Astrocyte of the spinal cord (primary cell): ENCODE measurements around the gene GLYATL1B.
"Not testable (repeated sequence)": the region's sequence is repeated elsewhere in the genome, so short reads cannot be mapped to it uniquely, and the experiment has no call there.

Experiments
- DNase-seq: peaks from one replicate; pipeline ENCODE4 v3.0.0; 2011; ENCODE audit warnings: low read depth, low spot score
- H3K4me3 ChIP-seq: 2 replicates; pipeline ENCODE4 v1.5.1; 2011; ENCODE audit warnings: low read depth, mild to moderate bottlenecking, low read length, moderate library complexity
- in situ Hi-C: cut with HindIII; loops from 2 replicates; pipeline ENCODE4 v1.10.0; 2017; ENCODE audit warnings: low sequenced_read_pairs
- TF ChIP-seq, protein P1 (sequence below): IDR thresholded peaks from 2 replicates; pipeline ENCODE4 v1.5.1; 2012; ENCODE audit warnings: low read depth, mild to moderate bottlenecking, low read length, inconsistent platforms

The GLYATL1B gene

DNA sequence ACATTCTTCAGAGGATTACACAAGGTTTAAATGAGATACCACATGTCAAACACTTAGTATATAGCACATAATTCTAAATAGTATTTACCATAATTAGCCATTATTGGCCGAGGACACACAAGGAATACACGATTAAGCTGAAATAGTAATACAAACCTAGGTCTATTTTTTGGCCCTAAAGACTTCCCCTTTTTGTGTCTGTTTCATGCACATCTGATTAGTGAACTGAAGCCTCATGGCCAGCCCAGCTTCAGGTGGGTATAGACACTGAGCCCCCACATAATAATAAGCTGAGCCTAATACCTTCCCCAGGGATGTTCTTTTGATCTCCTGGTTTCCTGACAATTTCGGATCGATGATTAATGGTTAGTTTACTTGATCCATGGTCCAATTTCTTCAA is 2.1 kb downstream of the GLYATL1B start:
- no peak for DNase-seq
- H3K4me3 ChIP-seq, result no peak overlapping the region
- in situ Hi-C loops, result no loop called here
- TF ChIP-seq, protein P1, sequence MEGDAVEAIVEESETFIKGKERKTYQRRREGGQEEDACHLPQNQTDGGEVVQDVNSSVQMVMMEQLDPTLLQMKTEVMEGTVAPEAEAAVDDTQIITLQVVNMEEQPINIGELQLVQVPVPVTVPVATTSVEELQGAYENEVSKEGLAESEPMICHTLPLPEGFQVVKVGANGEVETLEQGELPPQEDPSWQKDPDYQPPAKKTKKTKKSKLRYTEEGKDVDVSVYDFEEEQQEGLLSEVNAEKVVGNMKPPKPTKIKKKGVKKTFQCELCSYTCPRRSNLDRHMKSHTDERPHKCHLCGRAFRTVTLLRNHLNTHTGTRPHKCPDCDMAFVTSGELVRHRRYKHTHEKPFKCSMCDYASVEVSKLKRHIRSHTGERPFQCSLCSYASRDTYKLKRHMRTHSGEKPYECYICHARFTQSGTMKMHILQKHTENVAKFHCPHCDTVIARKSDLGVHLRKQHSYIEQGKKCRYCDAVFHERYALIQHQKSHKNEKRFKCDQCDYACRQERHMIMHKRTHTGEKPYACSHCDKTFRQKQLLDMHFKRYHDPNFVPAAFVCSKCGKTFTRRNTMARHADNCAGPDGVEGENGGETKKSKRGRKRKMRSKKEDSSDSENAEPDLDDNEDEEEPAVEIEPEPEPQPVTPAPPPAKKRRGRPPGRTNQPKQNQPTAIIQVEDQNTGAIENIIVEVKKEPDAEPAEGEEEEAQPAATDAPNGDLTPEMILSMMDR, result no peak

DNA sequence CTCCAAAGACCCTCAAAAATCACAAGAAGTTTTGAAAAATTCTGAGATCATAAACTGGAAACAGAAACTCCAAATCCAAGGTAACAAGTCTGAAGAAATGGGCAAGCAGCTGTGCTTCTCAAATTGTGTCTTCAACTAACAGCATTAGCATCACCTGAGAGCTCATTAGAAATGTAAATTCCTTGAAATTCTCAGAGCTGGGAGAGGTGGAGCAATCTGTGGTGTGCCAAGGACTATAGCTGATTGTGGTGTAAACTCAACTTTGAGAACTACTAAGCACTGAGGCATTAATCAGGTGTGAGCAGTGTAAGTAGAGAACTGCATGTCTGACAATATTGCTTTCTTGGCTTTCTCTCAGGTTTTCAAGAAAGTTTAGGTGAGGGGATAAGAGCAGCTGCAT is 7.5 kb downstream of the GLYATL1B start:
- DNase-seq, H3K4me3 ChIP-seq, in situ Hi-C loops: not testable (repeated sequence)

DNA sequence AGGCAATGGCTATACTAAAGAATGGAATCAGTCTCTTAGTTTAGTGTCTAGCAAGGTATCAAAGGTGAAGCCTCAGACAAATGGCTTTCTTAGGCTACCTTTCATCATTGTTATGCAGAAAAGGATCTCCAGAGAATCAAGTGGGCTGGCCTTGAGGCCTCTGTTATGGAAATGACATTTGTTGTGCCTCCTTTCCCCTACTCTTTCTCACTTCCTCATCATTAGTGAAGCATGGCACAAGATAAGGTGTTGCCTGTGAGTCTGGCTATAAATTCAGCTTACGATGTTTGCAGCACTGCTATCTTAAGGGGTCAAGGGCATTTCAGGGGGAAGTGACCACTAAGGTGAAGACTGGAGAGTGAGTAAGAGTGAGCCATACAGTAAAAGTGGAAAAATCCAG is 9.1 kb downstream of the GLYATL1B start:
- H3K4me3 ChIP-seq, DNase-seq, in situ Hi-C loops: not testable (repeated sequence)

DNA sequence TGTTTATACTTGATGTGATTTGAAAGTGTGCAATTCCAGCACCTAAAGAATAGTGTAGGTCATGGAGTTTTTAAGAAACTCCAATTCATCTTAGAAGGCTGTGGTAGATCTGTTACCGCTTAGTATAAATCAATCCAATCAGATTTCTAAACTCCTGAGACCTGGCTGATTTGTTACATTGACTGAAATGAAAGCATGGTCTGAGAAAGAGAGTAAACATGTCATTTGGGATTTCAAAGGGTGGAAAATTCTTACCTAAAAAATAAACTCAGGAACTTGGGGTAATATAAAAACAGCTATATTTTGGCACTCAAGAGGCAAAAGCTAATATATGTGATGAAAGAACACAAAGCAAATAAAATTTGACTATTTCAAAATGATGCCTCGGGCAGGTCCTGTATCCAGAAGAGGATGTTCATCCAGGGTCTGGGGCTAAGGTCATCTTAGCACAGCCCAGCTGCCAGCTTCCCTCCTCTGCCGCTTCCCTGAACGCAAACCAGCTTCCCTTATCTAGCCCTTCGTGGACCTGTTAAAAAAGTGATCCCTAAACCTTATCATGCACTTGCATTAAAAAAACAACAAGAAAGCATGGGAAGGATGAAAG is 10.0 kb downstream of the GLYATL1B start:
- H3K4me3 ChIP-seq, in situ Hi-C loops, DNase-seq: not testable (repeated sequence)

DNA sequence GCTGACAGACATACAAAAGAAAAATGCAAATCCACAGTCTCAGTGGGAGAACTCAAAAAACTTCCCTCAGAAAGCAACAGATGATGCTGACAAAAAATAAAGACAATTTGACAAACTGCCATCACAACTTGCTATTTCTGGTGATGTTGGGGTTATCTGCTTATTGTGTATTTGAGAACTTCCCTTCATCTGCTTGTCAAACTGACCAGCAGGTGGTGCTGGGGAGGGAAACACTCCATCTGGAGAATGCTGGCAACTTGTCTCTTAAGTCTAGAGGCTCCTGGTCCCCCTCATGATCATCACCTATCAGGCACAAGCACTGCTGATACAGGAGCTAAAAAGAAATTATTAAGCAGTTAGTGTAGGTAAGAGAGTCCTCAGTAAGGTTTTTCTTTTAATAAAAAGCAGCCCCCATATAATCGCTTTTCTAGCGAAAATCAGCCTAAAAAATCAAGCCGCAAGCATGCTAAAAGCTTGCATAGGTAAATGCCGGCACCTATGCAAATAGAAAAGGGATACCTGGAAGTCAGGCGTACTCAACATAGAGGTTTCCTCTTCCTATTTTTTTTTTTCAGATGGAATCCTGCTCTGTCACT is 11.1 kb downstream of the GLYATL1B start:
- TF ChIP-seq, protein P1, result peak; percentile 74
- DNase-seq, result peak; percentile 46
- H3K4me3 ChIP-seq, result no peak overlapping the region
- in situ Hi-C loops, result no loop called here

DNA sequence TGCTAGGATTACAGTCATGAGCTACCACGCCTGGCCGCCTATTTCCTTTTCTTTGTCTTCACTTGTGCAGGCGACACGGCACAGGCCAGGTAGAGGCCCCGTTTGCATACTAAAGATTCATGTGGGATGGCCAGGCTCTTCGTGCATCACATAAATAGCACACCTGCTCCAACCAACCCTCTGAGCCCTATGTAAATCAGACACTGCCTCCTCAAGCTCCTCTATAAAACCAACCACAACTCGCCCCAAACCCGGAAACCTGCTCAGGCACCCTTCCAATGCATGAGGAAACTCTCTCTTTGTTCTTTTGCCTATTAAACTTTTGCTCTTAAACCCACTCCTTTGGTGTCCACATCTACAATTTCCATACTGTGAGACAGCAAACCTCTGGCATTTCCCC is 11.8 kb downstream of the GLYATL1B start:
- H3K4me3 ChIP-seq, result not testable (repeated sequence)

DNA sequence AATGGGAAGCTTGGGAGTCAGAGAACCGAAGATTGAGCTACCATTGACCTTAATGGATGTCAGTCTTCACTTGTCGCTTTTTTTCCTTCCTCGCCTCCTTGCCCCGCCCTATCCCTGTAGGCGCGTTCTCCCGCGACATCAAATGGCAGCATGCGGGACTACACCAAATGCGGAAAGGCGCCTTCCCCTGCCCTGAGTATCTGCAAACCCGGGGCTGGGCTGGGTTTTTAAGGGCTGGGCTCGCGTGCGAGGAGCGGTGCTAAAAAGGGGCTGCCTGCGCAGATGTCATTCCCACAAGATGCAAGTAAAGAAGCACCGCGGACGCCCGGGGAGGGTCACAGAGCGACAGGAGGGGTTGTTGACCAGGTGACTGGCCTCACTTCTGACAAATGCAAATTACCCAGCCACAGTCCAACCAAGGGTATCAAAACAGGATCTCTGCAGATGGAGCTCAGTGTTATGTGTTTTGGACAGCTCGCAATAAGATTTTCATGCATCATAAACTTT is 16.2 kb downstream of the GLYATL1B start:
- H3K4me3 ChIP-seq, result peak overlapping the region; percentile 0
- peak; percentile 13 for DNase-seq
- TF ChIP-seq, protein P1, result peak; percentile 38
- in situ Hi-C loops, result no loop called here

More for the DNA sequence above, 11.8 kb downstream of the GLYATL1B start:
- DNase-seq, in situ Hi-C loops: not testable (repeated sequence)

DNA sequence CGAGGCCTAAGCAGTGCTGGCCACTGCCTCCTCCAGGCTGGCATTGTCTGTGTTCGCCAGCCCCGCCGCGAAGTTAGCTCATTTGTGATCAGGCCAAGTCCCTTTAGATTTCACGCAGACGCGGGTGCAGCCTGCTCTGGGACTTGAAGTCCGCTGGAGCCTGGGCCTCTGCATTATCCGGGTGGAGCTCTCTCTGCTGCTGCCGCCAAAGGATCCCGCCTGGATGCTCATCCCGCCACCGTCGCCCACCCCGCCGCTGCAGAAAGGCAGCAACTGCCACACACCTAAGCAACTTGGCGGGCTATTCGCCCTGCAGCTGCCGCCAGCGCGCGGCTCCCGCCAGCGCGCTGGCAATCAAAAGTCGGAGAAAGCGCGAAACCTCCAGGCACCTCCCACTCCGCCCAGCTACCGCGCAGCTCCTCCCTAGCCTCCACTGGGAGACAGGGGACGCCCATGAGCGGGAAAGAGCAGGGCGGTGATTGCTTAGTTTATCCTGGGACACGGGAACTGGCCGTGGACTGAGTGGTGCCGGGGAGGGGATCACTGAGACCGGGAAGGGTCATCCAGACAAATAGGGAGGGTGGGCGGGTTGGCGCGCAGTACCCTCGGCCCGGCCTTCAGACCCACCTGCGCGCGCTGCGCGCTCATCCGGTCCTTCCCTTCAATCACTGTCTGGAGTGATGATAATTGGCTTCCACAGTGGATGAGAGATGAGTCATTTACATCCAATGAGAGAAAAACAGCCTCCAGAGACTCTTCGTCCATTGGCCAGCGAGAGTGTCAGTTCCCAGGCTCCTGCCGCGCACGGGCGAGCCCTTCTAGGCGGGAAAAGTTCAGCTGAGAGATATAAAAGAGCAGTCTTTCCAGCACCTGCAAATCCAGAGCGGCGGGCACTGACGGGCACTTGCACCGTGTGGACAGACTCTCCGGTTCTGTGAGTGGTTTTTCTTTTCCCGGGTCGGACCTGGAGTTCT is 20.5 kb downstream of the GLYATL1B start, which contains the start of gene FAM111B:
FAM111B (plus strand) TSS at position 875 of the 974 bp plus-strand sequence. CDS start 2,389 bp downstream, outside the sequence.
- TF ChIP-seq, protein P1, result peak; percentile 14
- peak; percentile 90 for DNase-seq
- in situ Hi-C loops, result no loop called here
- H3K4me3 ChIP-seq, result peak within 1 kb of the TSS; percentile 56

DNA sequence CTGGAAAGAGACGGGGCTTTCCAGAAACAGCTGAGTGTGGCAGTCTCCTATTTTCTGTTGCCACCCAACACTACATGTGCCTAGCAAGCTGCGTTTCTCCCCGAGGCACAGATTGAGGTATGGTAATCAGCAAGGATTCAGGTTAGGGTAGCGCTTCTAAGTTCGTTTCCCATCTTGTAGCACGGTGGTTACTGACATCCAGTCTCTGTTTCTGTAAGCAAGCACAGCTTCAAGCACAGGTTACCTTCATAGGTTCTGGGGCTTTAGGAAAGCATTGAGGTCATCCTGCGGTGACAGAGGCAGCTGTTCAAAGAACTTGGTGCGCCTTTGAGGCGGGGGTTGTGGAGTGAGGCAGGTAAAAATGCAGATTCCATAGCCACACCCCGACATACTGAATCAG is 21.6 kb downstream of the GLYATL1B start:
- in situ Hi-C loops, DNase-seq: not testable (repeated sequence)
- H3K4me3 ChIP-seq, result peak overlapping the region; percentile 56
